Iris pigment epithelial cell (primary cell): ENCODE data around the gene IKZF3.
A peak's percentile ranks its signal among the peaks of the same experiment; 100 is the strongest.

Experiments used
- DNase-seq: peaks from one replicate; pipeline ENCODE4 v3.0.0-alpha.2; 2011; ENCODE audit warnings: low read depth

IKZF3 gene

GRCh38 chr17:39814497-39814896 is 49.6 kb downstream of the IKZF3 start:
- DNase-seq = no peak

- DNase-seq = no peak
Observed at GRCh38 chr17:39813631-39814030, 50.5 kb downstream of the IKZF3 start.

DNA sequence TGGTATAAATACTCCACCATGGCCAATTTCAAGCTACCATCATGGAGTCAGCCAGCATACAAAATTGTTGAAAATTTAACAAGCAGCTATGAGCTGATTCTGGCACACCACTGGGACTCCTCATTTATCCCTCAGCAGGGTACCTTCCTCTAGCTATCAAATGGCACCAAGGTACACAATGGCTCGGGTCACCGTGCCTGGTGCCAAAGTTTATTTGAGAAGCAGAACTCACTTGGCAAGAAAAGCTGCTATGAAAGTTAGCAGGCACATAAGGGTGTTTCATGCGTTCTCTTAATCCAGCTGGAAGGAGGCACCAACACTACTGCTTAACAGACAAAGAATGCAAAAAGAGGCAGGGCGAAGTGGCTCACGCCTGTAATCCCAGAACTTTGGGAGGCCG is 51.6 kb downstream of the IKZF3 start:
- no peak for DNase-seq

GRCh38 chr17:39810939-39811728 is 53.0 kb downstream of the IKZF3 start:
- DNase-seq = no peak

DNA sequence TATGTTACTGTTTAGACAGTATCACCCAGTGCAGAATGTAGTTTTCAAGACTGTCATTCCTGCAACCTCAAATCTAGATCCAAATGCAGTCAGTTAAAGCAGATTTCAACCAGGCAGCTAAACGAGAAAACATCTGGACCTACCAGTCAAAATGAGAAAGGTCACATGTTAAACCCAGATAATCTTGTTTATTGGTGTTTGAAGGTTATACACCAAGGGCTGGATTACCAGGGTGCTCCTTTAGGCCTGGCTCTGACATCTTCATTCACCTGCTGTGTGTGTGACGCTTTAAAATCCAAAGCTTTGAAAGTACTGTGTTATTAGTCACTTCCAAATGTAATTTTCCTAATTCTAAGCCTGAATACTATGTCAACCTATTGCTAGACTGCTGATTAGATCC is 54.9 kb downstream of the IKZF3 start:
- DNase-seq = no peak

DNA sequence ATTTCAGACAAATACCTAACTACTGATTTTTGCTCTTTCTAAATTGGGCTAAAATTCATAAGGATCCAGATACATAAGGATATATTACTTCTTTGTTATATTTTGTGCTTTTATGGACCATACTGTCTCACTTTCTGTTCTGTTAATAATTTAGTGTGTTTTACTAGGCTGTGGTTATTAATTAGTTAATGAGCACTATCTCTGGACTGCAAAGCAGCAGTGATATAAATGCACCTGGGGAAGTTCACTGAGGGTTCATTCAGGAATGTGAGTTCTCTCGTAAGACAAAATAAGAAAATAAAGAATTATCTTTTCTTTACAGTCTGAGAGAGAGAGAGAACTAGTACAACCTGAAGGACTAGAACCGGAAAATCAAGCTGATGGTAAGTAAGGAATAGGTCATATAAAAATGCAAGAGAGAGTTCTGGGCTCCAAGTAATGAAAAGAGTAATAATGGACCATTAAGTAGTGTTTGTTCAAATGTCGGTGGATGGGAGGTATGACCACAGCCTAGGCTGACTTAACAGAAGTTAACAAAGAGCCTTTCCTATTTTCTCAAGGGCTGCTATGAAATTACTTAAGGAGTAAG is 55.6 kb downstream of the IKZF3 start:
- no peak for DNase-seq

DNA sequence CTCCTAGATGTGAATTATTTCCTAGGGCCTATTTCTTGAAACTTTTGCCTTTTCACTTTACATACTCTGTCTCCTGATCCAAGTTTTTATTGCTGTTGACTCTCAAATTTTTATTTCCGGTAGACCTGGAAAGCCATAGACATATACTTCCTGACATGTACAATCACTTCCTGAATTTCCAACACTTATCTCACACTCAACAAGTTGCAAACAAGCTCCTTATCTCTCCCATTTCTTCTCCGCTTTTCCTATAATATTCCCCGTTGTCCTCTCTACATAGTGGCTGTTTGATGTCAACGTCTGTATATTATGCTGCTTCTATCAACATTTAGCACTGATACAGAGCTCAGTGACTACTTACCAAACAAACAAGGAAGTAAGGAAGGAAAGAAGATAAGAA is 59.3 kb downstream of the IKZF3 start:
- DNase-seq = no peak

- no peak for DNase-seq
Observed at GRCh38 chr17:39801055-39801454, 63.1 kb downstream of the IKZF3 start.

- DNase-seq = no peak
Observed at GRCh38 chr17:39800540-39800939, 63.6 kb downstream of the IKZF3 start.

DNA sequence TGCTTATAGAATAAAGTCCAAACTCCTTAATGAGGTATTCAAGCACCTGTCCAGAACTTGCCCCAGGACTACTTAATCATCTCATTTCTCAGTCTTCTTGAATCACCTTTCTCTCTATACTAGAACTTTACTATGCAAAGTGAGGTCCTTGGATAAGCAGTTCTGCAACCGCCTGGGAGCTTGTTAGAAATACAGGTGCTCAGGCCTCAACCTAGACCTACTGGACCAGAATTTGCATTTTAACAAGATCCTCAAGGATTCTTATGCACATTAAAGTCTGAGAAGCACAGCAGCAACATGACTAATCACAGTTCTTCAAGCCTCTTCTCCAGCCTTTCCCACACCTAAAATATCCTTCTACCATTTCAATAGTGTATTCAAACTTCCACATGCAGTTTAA is 64.7 kb downstream of the IKZF3 start:
- no peak for DNase-seq

GRCh38 chr17:39794249-39794970 is 69.7 kb downstream of the IKZF3 start:
- DNase-seq = no peak

DNA sequence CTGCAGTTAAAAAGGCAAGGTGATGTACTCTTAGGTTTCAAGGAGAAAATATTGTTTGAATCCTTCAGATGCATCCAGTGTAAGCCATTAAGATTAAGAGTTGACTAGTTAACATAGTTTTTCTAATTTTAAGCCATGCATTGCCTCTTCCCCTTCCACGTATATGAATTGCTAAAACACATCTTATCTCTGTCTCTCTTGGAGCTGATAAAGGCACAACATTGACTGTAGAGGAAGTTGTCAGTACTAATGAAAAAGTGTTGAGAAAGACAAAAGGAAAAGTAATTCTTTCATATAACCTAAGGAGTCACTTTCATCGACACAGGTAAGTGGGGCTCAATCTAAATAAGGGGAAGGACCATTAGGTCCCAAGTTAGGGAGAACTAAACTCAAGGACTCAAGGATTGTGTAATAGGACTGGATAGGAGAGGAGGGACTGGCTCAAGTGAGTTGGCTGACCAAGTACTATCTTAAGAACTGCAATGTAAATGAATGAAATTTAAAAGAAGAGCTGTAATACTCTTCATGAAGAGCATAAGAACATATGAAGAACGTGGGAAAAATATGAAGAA is 70.7 kb downstream of the IKZF3 start:
- no peak for DNase-seq

DNA sequence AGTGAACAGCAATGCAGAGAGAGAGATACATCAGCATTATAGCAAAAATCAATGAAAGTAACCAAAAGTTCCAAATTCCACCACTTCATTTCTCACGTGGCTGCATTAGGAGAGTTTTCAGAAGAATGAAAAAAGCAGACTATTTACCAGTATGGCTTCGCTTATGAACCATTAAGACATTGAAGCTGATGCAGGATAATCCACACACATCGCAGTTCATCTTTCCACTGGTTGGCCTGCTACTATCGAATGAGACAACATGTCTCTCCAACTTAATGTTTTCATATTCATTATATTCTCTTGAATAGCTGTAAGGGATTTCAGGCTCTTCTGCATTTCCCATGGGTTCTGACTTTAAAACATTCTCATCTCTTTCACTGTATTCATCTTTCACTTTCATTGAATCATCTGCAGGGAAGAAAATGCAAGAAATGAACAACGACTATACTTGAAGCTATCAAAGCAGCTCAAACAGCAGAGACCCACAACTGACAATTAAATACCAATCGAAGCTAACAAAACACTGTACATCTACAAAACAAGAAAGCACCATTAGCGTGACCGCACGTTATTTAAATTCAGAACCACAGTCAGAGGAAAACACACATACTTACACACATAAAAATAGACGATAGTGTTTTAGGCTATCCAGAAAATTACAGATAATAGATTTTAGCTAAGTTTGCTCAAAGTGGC is 71.4 kb downstream of the IKZF3 start:
- no peak for DNase-seq

DNA sequence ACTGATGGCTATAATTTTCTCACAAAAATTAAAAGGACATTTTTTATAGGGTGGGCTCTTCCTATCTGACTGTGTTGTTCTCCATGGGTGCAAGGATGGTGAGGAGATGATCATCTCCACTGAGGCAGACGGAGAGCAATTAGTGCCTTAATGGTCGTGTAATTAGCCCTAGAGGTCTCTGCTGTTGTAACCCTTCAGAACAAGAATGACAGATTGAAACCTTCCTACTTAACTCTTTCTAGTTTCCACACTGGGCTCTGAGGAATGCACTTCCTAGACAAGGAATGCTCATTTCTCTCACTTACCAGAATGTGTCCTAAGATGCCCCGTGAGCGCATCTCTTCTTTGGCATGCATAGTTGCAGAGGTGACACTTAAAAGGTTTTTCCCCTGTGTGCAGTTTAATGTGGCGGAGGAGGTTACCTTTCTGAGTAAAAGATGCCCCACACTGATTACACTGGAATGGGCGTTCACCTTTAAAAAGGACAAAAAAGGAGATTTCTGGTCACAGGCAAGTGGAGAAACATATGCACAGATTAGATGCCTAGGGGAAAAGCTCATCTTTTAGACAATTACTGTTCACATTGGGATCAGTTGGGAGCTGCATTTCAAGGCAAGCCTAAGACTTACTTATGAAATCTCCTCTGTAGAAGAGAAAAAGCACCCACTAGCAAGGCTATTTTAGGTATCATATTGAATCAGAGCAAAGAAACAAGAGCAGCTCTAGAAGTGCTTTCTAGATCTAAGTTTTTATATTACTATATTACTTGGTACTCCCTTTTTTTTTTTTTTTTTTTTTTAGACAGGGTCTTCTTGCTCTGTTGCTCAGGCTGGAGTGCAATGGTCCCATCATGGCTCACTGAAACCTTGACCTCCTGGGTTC is 72.8 kb downstream of the IKZF3 start:
- DNase-seq = no peak

DNA sequence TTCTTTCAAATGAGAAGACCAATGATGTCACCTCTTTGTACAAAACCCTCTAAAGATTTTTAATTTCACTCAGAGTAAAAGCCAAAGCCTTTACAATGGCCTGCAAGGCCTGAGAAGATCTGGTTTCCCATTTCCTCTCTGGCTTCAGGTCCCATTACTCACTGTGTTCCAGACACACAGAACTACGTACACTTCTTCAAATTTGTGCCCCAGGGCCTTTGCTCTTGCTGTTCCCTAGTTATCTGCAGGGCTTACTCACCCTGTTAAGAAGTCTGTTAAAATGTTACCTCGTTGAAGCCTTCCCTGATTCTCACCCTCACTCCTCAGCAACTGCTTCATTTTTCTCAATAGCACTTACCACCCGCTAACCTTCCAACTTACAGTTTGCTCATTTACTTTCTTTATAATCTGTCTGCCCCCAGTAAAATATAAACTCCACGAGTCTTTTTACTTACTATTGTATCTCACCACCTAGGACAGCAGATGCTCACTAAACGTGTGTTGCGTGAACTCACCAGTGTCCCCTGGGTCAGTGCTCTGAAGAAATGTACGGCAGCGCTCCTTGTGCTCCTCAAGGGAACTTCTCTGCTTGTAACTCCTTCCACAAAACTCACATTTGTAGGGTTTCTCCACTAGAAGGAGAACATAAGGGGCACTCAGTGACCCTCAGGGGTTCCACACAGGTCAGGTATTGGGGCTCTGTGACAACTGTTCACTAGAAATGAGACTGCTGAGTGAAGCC is 76.2 kb downstream of the IKZF3 start:
- DNase-seq = no peak

DNA sequence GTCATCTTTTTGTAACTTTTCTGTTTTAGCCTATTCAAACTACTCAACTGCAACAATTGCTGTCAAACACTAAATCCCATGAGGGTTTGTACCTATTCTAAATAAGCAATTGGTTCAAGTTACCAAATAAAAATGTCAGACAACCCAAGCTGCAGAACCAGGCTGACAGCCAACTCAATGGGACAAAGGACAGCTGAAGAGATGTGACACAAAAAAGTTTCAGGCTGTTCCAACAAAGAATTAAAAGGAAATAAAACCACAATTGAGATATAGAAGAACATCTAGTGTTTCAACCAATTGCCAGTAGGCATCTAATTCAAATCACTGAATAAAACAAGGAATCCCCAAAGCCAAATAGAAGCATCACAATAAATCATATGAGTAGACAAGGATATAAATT is 77.1 kb downstream of the IKZF3 start:
- DNase-seq = no peak

DNA sequence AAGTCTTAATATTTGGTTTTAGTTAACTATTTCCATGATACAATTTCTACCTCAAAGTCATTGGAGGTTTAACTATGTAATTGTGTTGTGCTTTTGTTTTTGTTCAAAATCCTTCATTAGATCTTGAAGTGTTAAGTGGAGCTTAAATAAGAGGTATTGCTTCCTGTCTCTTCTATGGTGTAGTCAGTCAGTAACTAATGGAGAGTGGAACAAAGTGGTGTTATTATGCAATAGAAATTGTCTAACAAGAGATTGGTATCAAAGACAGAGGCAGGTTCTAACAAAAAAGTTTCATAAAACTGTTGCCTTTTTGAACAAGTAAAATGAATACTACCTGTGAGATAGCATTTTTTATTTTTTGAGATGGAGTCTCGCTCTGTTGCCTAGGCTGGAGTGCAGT is 81.1 kb downstream of the IKZF3 start:
- DNase-seq = no peak

DNA sequence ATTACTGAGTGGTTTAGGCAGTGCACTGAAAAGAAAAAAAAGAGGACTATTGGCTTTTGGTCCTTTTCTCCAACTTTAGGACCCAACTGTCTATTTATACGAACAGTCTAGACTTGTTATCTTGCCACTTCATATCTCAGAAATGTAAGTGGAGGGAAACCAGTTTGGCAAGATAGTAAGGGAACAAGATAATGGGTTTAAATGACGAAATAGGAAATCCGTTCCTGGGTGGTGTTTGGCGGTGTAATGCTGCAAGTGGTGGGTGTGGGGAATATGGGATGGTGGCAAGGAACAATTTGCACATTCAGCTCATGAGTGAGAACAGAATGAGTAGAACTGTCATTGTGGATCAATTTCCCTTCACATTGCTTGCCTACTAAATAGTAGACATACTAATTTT is 81.6 kb downstream of the IKZF3 start:
- DNase-seq = peak; percentile 63

DNA sequence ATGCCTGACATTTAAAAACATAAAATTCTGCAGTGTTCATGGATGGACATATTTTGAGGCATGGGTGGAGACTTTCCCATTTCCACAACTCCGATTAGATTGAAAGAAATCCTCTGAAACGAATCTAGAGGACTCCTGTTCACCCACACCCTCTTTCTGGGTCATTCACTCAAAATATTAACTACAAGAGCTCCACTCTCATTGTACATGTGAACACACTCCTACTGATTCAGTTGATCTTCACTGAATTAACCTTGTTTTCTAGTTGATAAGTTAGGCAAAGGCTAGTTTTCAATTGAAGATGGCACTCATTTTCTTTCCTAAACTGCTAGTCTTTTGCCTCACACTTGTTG is 82.3 kb downstream of the IKZF3 start:
- DNase-seq = no peak

- no peak for DNase-seq
Observed at GRCh38 chr17:39781031-39781860, 82.9 kb downstream of the IKZF3 start.
